PFSK-1 (cell line): ENCODE measurements around the gene RAPGEF5.

Experiments
- FOXP2 ChIP-seq: optimal IDR thresholded peaks from 2 replicates; pipeline ENCODE3; 2011; ENCODE audit warnings: borderline replicate concordance, control low read depth, inconsistent platforms; ENCODE audit not compliant: insufficient read depth; ENCODE audit errors: extremely low read length, extremely low read depth
- POLR2AphosphoS5 ChIP-seq: IDR thresholded peaks from 2 replicates; pipeline ENCODE4 v1.6.1; 2012; ENCODE audit warnings: low read depth, mild to moderate bottlenecking, control low read depth, low read length, moderate library complexity
- SIN3A ChIP-seq: IDR thresholded peaks from 2 replicates; pipeline ENCODE4 v1.6.1; 2012; ENCODE audit warnings: mild to moderate bottlenecking, low read length, moderate library complexity, borderline replicate concordance; ENCODE audit not compliant: insufficient read depth
- TAF1 ChIP-seq: IDR thresholded peaks from 2 replicates; pipeline ENCODE4 v1.6.1; 2012; ENCODE audit warnings: low read length, control low read depth, borderline replicate concordance; ENCODE audit not compliant: insufficient read depth
- TF ChIP-seq, protein P1 (sequence below), 2 experiments: IDR thresholded peaks; 2 replicates each; pipeline versions ENCODE4 v1.6.1 to v1.8.0; 2011 to 2012; ENCODE audit warnings: low read depth in 2 of 2, low read length in 2 of 2, control low read depth in 1 of 2, inconsistent platforms in 1 of 2, mild to moderate bottlenecking in 1 of 2, moderate library complexity in 1 of 2; ENCODE audit not compliant: insufficient read depth in 1 of 2

DNA sequence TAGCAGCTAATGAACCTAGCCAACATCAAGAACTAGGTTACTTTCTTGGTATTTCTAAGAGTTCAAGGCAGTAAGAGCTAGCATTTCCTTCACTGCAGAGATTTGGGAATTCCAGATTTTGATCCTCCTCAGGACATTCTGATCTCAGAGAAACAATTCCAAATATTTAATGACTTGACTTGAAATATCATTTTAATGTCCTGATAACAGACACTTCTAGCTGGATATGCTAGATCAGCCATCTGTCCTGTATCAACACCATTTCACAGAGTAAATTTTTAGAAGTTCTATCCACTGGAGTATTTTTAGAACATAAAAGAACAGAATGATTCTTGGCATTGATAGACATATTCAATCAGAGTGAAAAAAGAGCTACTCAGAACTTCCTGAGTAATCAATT, 151.3 kb downstream of the RAPGEF5 start:
- no peak for TF ChIP-seq TAF1
- TF ChIP-seq, protein P1, sequence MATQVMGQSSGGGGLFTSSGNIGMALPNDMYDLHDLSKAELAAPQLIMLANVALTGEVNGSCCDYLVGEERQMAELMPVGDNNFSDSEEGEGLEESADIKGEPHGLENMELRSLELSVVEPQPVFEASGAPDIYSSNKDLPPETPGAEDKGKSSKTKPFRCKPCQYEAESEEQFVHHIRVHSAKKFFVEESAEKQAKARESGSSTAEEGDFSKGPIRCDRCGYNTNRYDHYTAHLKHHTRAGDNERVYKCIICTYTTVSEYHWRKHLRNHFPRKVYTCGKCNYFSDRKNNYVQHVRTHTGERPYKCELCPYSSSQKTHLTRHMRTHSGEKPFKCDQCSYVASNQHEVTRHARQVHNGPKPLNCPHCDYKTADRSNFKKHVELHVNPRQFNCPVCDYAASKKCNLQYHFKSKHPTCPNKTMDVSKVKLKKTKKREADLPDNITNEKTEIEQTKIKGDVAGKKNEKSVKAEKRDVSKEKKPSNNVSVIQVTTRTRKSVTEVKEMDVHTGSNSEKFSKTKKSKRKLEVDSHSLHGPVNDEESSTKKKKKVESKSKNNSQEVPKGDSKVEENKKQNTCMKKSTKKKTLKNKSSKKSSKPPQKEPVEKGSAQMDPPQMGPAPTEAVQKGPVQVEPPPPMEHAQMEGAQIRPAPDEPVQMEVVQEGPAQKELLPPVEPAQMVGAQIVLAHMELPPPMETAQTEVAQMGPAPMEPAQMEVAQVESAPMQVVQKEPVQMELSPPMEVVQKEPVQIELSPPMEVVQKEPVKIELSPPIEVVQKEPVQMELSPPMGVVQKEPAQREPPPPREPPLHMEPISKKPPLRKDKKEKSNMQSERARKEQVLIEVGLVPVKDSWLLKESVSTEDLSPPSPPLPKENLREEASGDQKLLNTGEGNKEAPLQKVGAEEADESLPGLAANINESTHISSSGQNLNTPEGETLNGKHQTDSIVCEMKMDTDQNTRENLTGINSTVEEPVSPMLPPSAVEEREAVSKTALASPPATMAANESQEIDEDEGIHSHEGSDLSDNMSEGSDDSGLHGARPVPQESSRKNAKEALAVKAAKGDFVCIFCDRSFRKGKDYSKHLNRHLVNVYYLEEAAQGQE (IDR thresholded peaks at IDR 0.05; ENCODE audit: insufficient read depth in 1 of 2, low read depth in 2 of 2, low read length in 2 of 2), result no peak
- no peak for TF ChIP-seq SIN3A
- TF ChIP-seq POLR2AphosphoS5, result no peak
- TF ChIP-seq FOXP2, result no peak
